GM06990 (cell line): ENCODE results near the gene PCBP3.

Experiments
- DNase-seq: peaks from one replicate; pipeline ENCODE4 v3.0.0-alpha.2; 2011; ENCODE audit not compliant: insufficient read length; ENCODE audit errors: extremely low read depth
- H3K27me3 ChIP-seq: replicated peaks from 2 replicates; pipeline ENCODE4 v1.6.0; 2011; ENCODE audit warnings: low read length; ENCODE audit not compliant: control insufficient read depth, insufficient read depth
- H3K36me3 ChIP-seq: 2 replicates; pipeline ENCODE4 v1.5.1; 2011; ENCODE audit warnings: low read length; ENCODE audit not compliant: control insufficient read depth, insufficient read depth
- H3K4me3 ChIP-seq: replicated peaks from 2 replicates; pipeline ENCODE4 v1.5.1; 2011; ENCODE audit warnings: low read depth, mild to moderate bottlenecking, control low read depth, low read length
- TF ChIP-seq, protein P1 (sequence below): IDR thresholded peaks from 2 replicates; pipeline ENCODE4 v1.5.1; 2011; ENCODE audit warnings: low read length, control low read depth, mild to moderate bottlenecking, inconsistent platforms; ENCODE audit not compliant: insufficient read depth, poor library complexity, severe bottlenecking

PCBP3 gene

DNA sequence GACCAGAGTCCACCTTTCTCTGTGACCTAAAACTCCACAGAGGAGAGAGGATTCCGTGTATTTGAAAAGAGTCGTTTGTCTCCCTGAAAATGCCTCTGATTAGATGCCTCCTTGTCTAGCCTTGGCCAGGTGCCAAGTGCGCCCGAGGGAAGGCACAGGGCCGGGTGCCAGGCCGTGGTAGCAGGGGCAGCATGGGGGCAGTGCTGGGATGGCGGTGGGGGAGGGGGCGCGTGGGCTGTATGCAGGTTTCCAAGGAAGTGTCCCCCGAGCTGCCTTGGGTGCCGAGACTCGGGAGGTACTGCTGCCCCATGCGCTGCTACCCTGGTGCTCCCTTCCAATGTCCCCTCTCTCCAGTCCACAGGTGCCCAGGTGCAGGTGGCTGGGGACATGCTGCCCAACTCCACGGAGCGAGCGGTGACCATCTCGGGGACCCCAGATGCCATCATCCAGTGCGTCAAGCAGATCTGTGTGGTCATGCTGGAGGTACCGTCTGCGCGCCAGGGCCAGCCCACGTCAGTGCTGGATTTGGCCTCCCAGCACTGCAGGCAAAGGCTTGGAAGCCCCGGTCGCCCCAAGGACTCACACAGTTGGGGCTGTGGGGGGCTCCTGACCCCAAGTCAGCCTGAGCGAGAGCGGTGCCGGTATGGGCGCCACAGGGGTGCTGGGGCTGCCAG, 267.2 kb downstream of the PCBP3 start:
- DNase-seq, result no peak
- Histone ChIP-seq H3K36me3 (no peaks in the 10 kb centered on the region), H3K4me3 (no peak overlapping the region), H3K27me3 (no peaks in the 10 kb centered on the region)
- TF ChIP-seq, protein P1, sequence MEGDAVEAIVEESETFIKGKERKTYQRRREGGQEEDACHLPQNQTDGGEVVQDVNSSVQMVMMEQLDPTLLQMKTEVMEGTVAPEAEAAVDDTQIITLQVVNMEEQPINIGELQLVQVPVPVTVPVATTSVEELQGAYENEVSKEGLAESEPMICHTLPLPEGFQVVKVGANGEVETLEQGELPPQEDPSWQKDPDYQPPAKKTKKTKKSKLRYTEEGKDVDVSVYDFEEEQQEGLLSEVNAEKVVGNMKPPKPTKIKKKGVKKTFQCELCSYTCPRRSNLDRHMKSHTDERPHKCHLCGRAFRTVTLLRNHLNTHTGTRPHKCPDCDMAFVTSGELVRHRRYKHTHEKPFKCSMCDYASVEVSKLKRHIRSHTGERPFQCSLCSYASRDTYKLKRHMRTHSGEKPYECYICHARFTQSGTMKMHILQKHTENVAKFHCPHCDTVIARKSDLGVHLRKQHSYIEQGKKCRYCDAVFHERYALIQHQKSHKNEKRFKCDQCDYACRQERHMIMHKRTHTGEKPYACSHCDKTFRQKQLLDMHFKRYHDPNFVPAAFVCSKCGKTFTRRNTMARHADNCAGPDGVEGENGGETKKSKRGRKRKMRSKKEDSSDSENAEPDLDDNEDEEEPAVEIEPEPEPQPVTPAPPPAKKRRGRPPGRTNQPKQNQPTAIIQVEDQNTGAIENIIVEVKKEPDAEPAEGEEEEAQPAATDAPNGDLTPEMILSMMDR, result no peak

DNA sequence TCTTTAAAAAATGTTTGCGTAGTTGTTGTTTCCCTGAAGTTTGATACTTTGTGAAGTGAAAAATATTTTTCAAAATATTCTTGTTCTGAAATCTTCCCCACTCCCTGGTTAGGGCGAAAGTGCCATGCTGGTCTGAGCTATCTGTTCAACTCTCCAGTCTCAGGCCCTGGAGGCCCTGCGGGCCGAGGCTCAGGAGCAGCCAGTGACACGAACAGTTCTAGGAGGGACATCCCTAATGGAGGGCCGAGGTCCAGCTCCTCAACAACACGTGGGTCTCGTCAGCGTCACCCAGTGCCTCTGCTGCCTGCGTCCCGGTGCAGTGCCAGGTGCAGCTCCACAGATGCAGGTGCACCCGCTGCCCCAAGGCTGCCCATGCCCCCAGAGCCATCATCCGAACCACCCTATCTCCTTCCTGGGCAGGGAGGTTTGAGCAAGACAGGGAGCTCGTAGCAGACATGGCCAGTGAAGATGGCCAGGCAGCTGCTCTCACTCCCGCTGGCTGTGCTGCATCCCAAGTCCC, 268.3 kb downstream of the PCBP3 start:
- Histone ChIP-seq H3K4me3 (no peak overlapping the region), H3K27me3 (no peaks in the 10 kb centered on the region), H3K36me3 (no peaks in the 10 kb centered on the region)
- DNase-seq, result no peak
- TF ChIP-seq, protein P1, result no peak

DNA sequence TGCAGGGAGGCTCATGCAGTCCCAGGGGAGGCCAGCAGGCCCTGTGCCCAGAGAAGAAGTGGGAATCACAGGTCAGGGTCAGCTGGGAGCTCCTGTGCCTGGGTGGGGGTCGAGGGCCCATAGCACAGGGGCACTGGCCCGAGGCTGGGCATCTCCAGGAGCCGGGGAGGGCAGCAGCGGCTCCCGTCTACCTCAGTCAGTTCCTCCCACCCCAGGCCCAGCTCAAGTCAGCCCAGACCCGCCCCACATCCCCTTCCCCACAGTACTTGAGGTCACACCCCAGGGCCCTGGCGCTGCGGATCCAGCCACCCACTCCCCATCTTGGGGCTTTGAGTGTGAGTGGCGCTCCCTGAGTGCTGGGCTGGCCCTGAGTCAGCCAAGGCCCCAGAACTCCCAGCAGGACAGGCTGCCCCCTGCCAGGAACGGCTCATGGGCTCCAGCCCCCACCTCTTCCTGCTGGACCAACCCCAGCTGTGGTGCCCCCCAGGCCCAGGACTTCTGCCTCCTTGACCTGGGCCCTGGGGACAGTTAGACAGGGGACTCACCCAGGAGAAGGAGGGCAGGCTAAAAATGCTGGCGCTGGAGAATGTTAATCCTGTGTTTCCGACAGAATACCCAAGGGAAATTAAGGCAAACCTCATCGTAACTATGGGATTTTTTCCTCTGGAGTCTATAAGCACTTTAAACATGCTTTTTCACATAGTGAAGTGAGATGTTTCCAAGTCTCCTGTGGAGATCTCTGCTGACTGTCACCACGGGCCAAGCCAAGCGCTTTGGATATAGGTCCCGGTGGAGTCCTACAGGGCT, 269.3 kb downstream of the PCBP3 start:
- H3K27me3 ChIP-seq, result no peaks in the 10 kb centered on the region
- H3K36me3 ChIP-seq, result no peaks in the 10 kb centered on the region
- H3K4me3 ChIP-seq, result no peak overlapping the region
- TF ChIP-seq, protein P1, result no peak
- no peak for DNase-seq

DNA sequence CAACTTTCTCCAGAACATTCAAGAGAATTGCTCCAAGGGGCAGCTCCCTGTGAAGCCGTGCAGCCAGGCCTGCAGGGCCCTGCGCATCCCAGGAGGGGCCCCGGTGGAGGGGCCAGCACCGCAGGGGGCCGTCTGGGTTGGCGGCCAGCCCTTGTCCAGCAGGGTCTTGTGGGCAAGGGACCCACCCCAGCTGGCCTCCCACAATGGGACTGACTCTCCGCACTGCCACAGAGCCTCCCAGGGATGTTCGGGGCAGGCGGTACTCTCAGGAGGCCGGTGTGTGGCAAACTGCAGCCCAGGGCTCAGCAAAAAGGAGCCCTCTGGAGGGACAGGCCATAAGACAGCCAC, 269.9 kb downstream of the PCBP3 start:
- no peaks in the 10 kb centered on the region for H3K27me3 ChIP-seq

DNA sequence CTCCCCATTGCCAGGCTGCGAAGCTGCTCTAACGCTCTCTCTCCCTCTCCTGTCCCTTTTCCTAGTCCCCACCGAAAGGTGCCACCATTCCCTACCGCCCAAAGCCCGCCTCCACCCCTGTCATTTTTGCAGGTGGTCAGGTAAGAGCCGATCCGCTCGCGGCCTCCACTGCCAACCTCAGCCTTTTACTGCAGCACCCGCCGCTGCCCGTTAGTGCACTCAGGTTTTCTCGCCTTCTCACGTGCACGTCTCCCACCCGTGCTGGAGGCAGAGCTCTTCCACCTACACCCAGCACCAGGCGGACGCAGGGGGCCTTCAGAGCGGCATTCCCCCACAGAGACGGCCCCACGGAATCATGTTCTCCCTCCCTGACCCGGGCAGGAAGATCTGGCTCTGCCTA, 270.4 kb downstream of the PCBP3 start:
- DNase-seq, result no peak
- Histone ChIP-seq H3K36me3 (no peaks in the 10 kb centered on the region), H3K4me3 (no peak overlapping the region), H3K27me3 (no peaks in the 10 kb centered on the region)
- TF ChIP-seq, protein P1, result no peak

More for the DNA sequence above, 269.9 kb downstream of the PCBP3 start:
- DNase-seq, result no peak
- no peak overlapping the region for H3K4me3 ChIP-seq
- TF ChIP-seq, protein P1, result no peak
- H3K36me3 ChIP-seq, result no peaks in the 10 kb centered on the region
